ENCODE data around the gene TM7SF3. TPM values are rescaled to one million over a fixed set of nuclear protein-coding genes. Genes with fewer than 3 reads are reported as not detected.
A peak's percentile ranks its signal among the peaks of the same experiment; 100 is the strongest.
"Not testable (repeated sequence)": the region's sequence is repeated elsewhere in the genome, so short reads cannot be mapped to it uniquely, and the experiment has no call there.

Gene TM7SF3
- total RNA-seq, 1 donor from 2014 or later = 67.8 TPM

DNA sequence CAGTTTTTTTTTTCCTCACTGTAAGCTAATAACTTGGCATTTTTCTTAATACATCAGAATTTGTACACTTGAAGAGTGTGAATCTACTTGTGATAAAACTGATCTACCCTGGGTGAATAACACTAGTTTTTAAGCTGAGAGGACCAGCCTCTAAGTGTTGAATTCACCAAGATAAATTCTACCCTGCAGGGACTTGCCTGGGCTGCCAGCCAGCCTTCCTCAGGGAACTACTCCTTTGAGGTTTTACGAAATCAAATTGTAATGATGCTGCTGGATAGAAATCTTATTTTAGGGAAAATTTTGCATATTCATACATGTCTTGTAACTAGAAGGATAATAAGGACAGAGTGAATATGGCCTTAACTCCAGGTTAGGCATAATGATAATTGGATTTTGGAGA lies 10.1 kb upstream of the TM7SF3 start:
- H3K4me1 Mint-ChIP-seq = peaks cover 31% of the 10 kb centered on the region
- H3K27me3 Mint-ChIP-seq (ENCODE audit: low read depth) = no peaks in the 10 kb centered on the region
- H3K9me3 Mint-ChIP-seq = no peaks in the 10 kb centered on the region
- H3K27ac Mint-ChIP-seq = no peak overlapping the region
- TF ChIP-seq, protein P1, sequence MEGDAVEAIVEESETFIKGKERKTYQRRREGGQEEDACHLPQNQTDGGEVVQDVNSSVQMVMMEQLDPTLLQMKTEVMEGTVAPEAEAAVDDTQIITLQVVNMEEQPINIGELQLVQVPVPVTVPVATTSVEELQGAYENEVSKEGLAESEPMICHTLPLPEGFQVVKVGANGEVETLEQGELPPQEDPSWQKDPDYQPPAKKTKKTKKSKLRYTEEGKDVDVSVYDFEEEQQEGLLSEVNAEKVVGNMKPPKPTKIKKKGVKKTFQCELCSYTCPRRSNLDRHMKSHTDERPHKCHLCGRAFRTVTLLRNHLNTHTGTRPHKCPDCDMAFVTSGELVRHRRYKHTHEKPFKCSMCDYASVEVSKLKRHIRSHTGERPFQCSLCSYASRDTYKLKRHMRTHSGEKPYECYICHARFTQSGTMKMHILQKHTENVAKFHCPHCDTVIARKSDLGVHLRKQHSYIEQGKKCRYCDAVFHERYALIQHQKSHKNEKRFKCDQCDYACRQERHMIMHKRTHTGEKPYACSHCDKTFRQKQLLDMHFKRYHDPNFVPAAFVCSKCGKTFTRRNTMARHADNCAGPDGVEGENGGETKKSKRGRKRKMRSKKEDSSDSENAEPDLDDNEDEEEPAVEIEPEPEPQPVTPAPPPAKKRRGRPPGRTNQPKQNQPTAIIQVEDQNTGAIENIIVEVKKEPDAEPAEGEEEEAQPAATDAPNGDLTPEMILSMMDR (IDR thresholded peaks at IDR 0.05; ENCODE audit: unreplicated experiment) = no peak
- H3K36me3 Mint-ChIP-seq = peaks cover 15% of the 10 kb centered on the region
- no peak for DNase-seq (ENCODE audit: low spot score in 2 of 2, unreplicated experiment in 2 of 2)
- peak overlapping the region; percentile 24 for H3K4me3 Mint-ChIP-seq

DNA sequence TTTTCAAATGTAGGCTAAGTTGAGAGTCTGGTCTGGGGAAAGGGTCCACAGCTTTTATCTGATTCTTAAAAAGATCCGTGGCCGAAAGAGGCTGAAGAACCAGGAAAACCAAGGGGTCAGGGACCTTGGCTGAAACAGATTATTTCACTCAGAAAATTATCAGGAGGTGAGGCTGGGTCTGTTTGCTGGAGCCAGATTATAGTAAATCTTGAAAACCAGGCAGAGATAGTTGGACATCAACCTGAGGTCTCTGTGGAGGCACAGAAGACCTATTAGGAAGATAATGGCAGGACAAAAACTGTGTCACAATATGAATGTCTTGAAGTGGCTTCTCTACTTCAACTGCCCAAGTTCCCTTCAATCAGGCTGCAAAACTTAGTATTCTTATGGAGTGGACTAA lies 6.6 kb upstream of the TM7SF3 start:
- DNase-seq (ENCODE audit: low spot score in 2 of 2, unreplicated experiment in 2 of 2) = no peak
- Mint-ChIP-seq H3K9me3 (no peaks in the 10 kb centered on the region), H3K4me3 (no peak overlapping the region)

DNA sequence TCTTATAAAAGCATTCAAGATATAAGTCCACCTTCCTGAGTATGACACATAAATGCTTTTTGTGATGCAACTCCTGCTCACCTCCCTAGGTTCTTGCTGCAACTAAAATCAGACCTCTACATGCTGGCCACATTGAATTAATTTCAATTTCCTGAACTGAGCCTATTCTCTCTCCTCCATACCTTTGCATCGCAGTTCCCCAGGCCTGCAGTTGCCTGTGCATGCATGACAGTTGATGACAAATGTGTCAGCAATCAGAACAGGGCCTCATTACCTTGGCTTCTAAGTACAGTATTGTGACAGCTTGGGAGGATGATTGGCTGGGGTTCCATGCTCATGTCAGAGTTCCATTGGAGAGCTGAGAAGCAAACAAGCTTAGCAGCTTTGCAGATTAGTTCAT lies 3.9 kb upstream of the TM7SF3 start:
- TF ChIP-seq, protein P1 (IDR thresholded peaks at IDR 0.05; ENCODE audit: unreplicated experiment) = no peak
- Mint-ChIP-seq H3K27ac (peak overlapping the region; percentile 41), H3K4me1 (peaks cover 48% of the 10 kb centered on the region), H3K27me3 (ENCODE audit: low read depth) (no peaks in the 10 kb centered on the region), H3K36me3 (no peaks in the 10 kb centered on the region), H3K9me3 (no peaks in the 10 kb centered on the region), H3K4me3 (no peak overlapping the region)
- no peak for DNase-seq (ENCODE audit: low spot score in 2 of 2, unreplicated experiment in 2 of 2)

More for the DNA sequence above, 6.6 kb upstream of the TM7SF3 start:
- H3K36me3 Mint-ChIP-seq = no peaks in the 10 kb centered on the region
- H3K4me1 Mint-ChIP-seq = peaks cover 52% of the 10 kb centered on the region
- no peaks in the 10 kb centered on the region for H3K27me3 Mint-ChIP-seq (ENCODE audit: low read depth)
- no peak overlapping the region for H3K27ac Mint-ChIP-seq
- TF ChIP-seq, protein P1 (IDR thresholded peaks at IDR 0.05; ENCODE audit: unreplicated experiment) = no peak

DNA sequence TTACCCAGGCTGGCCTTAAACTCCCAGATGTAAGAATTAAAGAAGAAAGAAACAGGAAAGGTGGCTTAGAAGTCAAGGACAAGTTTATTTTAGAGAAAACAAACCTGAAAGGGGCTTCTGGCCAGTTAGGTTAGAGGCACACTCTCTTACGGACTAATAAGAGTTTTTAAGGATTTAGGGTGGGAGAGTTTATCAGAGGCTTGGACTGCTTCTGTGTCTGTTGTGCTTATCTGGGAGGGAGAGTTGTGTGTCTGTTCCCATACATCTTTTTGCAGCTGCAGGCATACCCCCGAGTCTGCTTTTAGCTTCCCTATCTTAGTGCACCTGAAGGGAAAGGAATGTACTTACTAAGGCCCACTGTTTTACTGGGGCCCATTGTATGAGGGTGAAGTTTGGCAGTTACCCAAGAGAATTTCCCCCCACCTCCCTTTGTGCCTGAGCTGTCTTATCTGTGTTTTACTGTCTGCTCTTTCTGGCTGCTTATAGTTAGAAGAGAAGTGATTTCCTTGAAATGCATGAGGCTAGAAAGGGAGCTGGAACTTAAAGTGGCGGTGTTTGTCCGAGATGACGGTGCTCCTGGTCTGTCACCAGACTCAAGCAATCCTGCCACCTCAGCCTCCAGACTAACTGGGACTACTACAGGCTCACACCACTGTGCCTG lies 3.1 kb upstream of the TM7SF3 start:
- H3K27ac Mint-ChIP-seq = peak overlapping the region; percentile 96
- peak overlapping the region; percentile 26 for H3K4me3 Mint-ChIP-seq

DNA sequence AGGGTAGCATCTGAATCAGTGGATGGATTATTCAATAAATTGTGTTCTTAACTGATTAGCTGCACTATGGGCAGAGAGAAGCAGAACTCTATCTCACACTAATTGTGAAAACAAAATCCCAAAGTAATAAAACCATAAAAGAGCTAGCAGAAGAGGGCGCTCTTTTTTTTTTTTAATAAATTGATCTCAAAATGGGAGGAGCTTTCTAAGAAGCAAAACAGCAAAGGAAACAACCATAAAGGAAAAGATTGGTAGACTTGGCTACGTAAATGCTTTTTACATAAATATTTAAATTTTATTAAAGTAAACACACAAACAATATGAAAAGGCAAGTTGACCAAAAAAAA lies 1.5 kb upstream of the TM7SF3 start:
- DNase-seq (ENCODE audit: low spot score in 2 of 2, unreplicated experiment in 2 of 2) = no peak
- H3K4me1 Mint-ChIP-seq = peaks cover 57% of the 10 kb centered on the region

More for the DNA sequence above, 3.1 kb upstream of the TM7SF3 start:
- peaks cover 45% of the 10 kb centered on the region for H3K4me1 Mint-ChIP-seq
- not testable (repeated sequence) for H3K9me3 Mint-ChIP-seq; H3K27me3 Mint-ChIP-seq (ENCODE audit: low read depth); DNase-seq (ENCODE audit: low spot score in 2 of 2, unreplicated experiment in 2 of 2); H3K36me3 Mint-ChIP-seq

More for the DNA sequence above, 1.5 kb upstream of the TM7SF3 start:
- H3K27ac Mint-ChIP-seq = no peak overlapping the region
- no peak overlapping the region for H3K4me3 Mint-ChIP-seq
- H3K27me3 Mint-ChIP-seq (ENCODE audit: low read depth) = no peaks in the 10 kb centered on the region
- TF ChIP-seq, protein P1 (IDR thresholded peaks at IDR 0.05; ENCODE audit: unreplicated experiment) = peak; percentile 40
- H3K36me3 Mint-ChIP-seq = no peaks in the 10 kb centered on the region
- H3K9me3 Mint-ChIP-seq = no peaks in the 10 kb centered on the region
